Epithelial cell of proximal tubule (primary cell): ENCODE data around the gene ARHGEF3. TPM values are rescaled to one million over a fixed set of nuclear protein-coding genes. Genes with fewer than 3 reads are reported as not detected.

Source experiments
- DNase-seq: peaks from one replicate; pipeline ENCODE4 v3.0.0-alpha.2; 2011; ENCODE audit warnings: low read depth
- H3K4me3 ChIP-seq: 2 replicates; pipeline ENCODE4 v1.5.1; 2011; ENCODE audit warnings: low read depth, mild to moderate bottlenecking, low read length
- CTCF ChIP-seq: conservative IDR thresholded peaks from 2 replicates; pipeline ENCODE4 v1.5.1; 2012; ENCODE audit warnings: low read depth, mild to moderate bottlenecking, low read length
- total RNA-seq: library from RNA; depleted of rRNA; stranded (reverse); fragments of >200 nt; gene quantifications from 2 replicates; pipeline ENCODE4 v1.2.3, GENCODE V29; 2015

ARHGEF3 gene
- total RNA-seq, 1 donor from 2014 or later, result 6.5 TPM

GRCh38 chr3:56813653-56813960 lies 11.9 kb upstream of the ARHGEF3 start:
- TF ChIP-seq CTCF, result no peak
- no peak for DNase-seq
- no peak overlapping the region for H3K4me3 ChIP-seq

GRCh38 chr3:56812754-56813652 lies 11.3 kb upstream of the ARHGEF3 start:
- no peak for DNase-seq
- H3K4me3 ChIP-seq, result no peak overlapping the region

GRCh38 chr3:56811546-56812202 lies 9.9 kb upstream of the ARHGEF3 start:
- DNase-seq, result no peak
- no peak for TF ChIP-seq CTCF
- no peak overlapping the region for H3K4me3 ChIP-seq

More at GRCh38 chr3:56812754-56813652, 11.3 kb upstream of the ARHGEF3 start:
- TF ChIP-seq CTCF, result no peak

- no peak for TF ChIP-seq CTCF
- no peak overlapping the region for H3K4me3 ChIP-seq
- DNase-seq, result no peak
These were observed 9.1 kb upstream of the ARHGEF3 start for GRCh38 chr3:56810577-56811545.

- TF ChIP-seq CTCF, result no peak
- no peak for DNase-seq
- H3K4me3 ChIP-seq, result no peak overlapping the region
These were observed 4.7 kb upstream of the ARHGEF3 start for GRCh38 chr3:56806407-56806806.

GRCh38 chr3:56802790-56803189 lies 1.0 kb upstream of the ARHGEF3 start:
- TF ChIP-seq CTCF, result no peak
- H3K4me3 ChIP-seq, result no peak overlapping the region
- no peak for DNase-seq
